ENCODE results near the gene ATL1.
"Not testable (repeated sequence)": the region's sequence is repeated elsewhere in the genome, so short reads cannot be mapped to it uniquely, and the experiment has no call there.

Gene ATL1

DNA sequence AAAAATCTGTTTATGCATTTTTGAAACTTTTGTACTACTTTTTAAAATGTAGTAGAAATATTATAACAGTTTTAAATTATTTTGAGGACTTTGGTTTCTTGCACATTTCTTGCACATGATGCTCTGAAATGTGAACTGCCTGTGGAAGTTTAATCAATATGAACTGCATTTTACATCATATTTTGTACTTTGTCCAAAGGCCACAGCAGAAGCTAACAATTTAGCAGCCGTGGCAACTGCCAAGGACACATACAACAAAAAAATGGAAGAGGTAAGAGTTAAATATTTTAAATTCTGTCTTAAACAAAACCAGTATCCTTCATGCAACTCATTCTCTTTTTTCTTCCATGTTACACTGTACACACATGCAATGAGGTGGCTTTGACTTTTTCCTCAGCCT is 63.0 kb downstream of the ATL1 start:
- no peak for DNase-seq
- in situ Hi-C loops (cut with HindIII; ENCODE audit: low pct_ligation_motif_present, low pct_unique_long_range_greater_than_20kb, low sequenced_read_pairs), result no loop called here

DNA sequence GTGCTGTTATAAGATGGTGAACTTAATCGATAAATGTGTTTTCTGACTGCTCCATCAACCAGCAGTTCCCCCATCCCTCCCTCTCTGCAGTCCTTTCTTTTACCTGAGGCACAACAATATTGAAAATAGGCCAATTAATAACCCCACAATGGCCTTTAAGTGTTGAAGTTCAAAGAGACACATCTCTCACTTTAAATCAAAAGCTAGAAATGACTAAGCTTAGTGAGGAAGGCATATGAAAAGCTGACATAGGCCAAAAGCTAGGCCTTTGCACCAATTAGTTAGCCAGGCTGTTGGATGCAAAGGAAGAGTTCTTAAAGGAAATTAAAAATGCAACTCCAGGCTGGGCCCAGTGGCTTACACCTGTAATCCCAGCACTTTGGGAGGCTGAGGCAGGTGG is 64.5 kb downstream of the ATL1 start:
- in situ Hi-C loops (cut with HindIII; ENCODE audit: low pct_ligation_motif_present, low pct_unique_long_range_greater_than_20kb, low sequenced_read_pairs), result no loop called here

GRCh38 chr14:50624947-50625346 is 65.0 kb downstream of the ATL1 start:
- DNase-seq; in situ Hi-C loops (cut with HindIII; ENCODE audit: low pct_ligation_motif_present, low pct_unique_long_range_greater_than_20kb, low sequenced_read_pairs): not testable (repeated sequence)

More for the DNA sequence above, 64.5 kb downstream of the ATL1 start:
- DNase-seq, result no peak

- in situ Hi-C loops (cut with HindIII; ENCODE audit: low pct_ligation_motif_present, low pct_unique_long_range_greater_than_20kb, low sequenced_read_pairs), result no loop called here
- DNase-seq, result no peak
Observed at GRCh38 chr14:50631408-50631821, 71.5 kb downstream of the ATL1 start.

DNA sequence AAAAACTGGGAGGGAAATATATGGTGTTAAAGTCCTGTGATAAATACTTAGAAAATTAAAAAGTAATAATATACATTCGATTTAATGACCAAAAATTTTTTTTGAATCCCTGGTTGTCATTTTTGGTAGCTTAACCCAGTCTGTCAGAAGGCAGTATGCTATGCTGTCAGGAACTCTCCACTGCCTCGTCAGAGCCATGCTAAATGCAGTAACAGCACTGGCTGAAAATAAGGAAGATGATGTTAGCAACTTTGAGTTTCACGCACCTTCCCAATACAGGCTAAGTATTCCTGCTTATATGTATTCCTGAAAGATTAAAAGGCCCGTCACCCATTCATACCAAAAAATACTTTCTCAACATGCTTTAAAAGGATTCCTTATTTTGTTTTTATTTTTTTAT is 74.0 kb downstream of the ATL1 start:
- in situ Hi-C loops (cut with HindIII; ENCODE audit: low pct_ligation_motif_present, low pct_unique_long_range_greater_than_20kb, low sequenced_read_pairs), result no loop called here
- no peak for DNase-seq

GRCh38 chr14:50635141-50635540 is 75.2 kb downstream of the ATL1 start:
- DNase-seq, result no peak
- in situ Hi-C loops (cut with HindIII; ENCODE audit: low pct_ligation_motif_present, low pct_unique_long_range_greater_than_20kb, low sequenced_read_pairs), result no loop called here

- in situ Hi-C loops (cut with HindIII; ENCODE audit: low pct_ligation_motif_present, low pct_unique_long_range_greater_than_20kb, low sequenced_read_pairs), result no loop called here
- DNase-seq, result no peak
Observed at GRCh38 chr14:50647282-50647681, 87.3 kb downstream of the ATL1 start.

DNA sequence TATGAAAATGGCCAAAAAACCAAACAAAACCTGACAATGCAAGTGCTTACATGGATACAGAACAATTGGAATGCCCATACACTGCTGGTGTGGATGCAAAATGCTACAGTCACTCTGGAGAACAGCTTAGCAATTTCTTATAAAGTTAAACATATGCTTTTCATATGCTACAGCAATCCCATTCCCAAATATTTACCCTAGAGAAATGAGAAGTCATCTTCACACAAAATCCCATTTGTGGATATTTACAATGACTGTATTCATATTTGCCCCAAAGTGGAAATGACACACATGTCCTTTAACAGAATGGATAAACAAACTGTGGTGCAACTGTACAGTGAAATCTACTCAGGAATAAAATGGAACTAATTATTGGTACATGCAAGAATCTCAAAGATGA is 87.8 kb downstream of the ATL1 start:
- no peak for DNase-seq
- in situ Hi-C loops (cut with HindIII; ENCODE audit: low pct_ligation_motif_present, low pct_unique_long_range_greater_than_20kb, low sequenced_read_pairs), result no loop called here

- in situ Hi-C loops (cut with HindIII; ENCODE audit: low pct_ligation_motif_present, low pct_unique_long_range_greater_than_20kb, low sequenced_read_pairs), result no loop called here
- no peak for DNase-seq
Observed at GRCh38 chr14:50649691-50650090, 89.7 kb downstream of the ATL1 start.

- no peak for DNase-seq
- in situ Hi-C loops (cut with HindIII; ENCODE audit: low pct_ligation_motif_present, low pct_unique_long_range_greater_than_20kb, low sequenced_read_pairs), result no loop called here
Observed at GRCh38 chr14:50656776-50657175, 96.8 kb downstream of the ATL1 start.

- DNase-seq, result no peak
- in situ Hi-C loops (cut with HindIII; ENCODE audit: low pct_ligation_motif_present, low pct_unique_long_range_greater_than_20kb, low sequenced_read_pairs), result no loop called here
Observed at GRCh38 chr14:50657753-50658152, 97.8 kb downstream of the ATL1 start.

DNA sequence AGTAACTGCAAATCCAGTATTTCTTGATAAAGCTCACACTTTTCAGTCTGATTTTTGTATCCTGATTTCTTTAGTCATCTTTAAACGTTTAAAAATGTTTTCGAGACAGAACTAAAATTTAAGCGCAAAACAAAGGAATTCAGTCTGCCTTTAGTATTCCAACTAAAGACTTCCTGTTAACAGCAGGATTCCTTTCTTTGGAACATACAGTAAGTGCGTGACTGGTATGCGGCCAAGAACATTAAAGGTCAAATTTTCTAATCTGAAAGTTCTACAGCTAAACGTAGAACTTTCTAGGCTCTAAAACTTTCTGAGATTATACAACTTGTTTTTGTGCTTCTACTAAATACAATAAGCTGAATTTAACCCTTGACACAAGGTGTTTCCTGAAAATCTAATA is 98.3 kb downstream of the ATL1 start:
- no peak for DNase-seq
- in situ Hi-C loops (cut with HindIII; ENCODE audit: low pct_ligation_motif_present, low pct_unique_long_range_greater_than_20kb, low sequenced_read_pairs), result no loop called here

DNA sequence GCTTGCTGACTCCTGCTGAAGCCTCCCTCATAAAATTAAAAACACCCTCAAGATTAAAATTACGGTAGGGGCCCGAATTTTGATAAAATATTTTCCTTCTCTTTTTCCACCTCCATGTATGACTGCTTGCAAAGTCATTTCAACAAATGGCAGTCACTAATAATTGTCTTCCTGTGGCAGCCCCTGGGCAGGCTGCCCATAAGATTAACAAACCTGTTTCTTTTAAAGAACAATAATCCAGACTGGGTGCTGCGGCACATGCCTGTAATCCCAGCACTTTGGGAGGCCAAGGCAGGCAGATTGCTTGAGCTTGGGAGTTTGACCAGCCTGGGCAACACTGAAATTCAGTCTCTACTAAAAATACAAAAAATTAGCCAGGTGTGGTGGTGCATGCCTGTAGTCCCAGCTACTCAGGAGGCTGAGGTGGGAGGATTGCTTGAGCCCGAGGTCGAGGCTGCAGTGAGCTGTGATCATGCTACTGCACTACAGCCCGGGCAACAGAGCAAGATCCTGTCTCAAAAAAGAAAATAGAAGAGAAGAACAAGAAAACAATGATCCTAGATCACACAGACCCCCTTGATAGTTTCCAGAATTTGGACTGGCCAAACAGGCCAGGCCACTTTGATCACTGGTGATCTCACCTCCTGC is 99.5 kb downstream of the ATL1 start:
- no peak for DNase-seq
- in situ Hi-C loops (cut with HindIII; ENCODE audit: low pct_ligation_motif_present, low pct_unique_long_range_greater_than_20kb, low sequenced_read_pairs), result no loop called here

DNA sequence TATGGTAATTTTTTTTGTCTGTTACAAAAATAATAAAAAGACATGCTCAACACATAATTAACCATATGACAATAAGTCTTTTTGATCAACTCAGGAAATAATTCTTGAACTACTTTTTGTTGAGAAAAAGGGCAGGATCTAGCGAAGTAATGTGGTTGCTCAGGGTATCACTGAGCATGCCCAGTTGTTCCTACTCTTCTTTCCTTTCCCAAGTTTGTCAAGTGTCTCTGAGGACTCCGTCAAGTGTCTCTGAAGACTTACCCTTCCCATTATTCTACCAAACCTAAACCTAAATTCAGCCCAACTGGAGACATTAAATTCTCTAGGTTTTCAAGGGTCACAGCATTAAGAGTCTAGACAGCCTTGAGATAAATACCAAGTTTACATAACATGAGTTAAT is 104.6 kb downstream of the ATL1 start:
- in situ Hi-C loops (cut with HindIII; ENCODE audit: low pct_ligation_motif_present, low pct_unique_long_range_greater_than_20kb, low sequenced_read_pairs), result not testable (repeated sequence)

GRCh38 chr14:50665300-50665699 is 105.4 kb downstream of the ATL1 start:
- DNase-seq; in situ Hi-C loops (cut with HindIII; ENCODE audit: low pct_ligation_motif_present, low pct_unique_long_range_greater_than_20kb, low sequenced_read_pairs): not testable (repeated sequence)

More for the DNA sequence above, 104.6 kb downstream of the ATL1 start:
- DNase-seq, result not testable (repeated sequence)

- in situ Hi-C loops (cut with HindIII; ENCODE audit: low pct_ligation_motif_present, low pct_unique_long_range_greater_than_20kb, low sequenced_read_pairs), result no loop called here
- DNase-seq, result no peak
Observed at GRCh38 chr14:50666772-50667683, 107.1 kb downstream of the ATL1 start.

- DNase-seq, result no peak
- in situ Hi-C loops (cut with HindIII; ENCODE audit: low pct_ligation_motif_present, low pct_unique_long_range_greater_than_20kb, low sequenced_read_pairs), result no loop called here
Observed at GRCh38 chr14:50667684-50667995, 107.7 kb downstream of the ATL1 start.

DNA sequence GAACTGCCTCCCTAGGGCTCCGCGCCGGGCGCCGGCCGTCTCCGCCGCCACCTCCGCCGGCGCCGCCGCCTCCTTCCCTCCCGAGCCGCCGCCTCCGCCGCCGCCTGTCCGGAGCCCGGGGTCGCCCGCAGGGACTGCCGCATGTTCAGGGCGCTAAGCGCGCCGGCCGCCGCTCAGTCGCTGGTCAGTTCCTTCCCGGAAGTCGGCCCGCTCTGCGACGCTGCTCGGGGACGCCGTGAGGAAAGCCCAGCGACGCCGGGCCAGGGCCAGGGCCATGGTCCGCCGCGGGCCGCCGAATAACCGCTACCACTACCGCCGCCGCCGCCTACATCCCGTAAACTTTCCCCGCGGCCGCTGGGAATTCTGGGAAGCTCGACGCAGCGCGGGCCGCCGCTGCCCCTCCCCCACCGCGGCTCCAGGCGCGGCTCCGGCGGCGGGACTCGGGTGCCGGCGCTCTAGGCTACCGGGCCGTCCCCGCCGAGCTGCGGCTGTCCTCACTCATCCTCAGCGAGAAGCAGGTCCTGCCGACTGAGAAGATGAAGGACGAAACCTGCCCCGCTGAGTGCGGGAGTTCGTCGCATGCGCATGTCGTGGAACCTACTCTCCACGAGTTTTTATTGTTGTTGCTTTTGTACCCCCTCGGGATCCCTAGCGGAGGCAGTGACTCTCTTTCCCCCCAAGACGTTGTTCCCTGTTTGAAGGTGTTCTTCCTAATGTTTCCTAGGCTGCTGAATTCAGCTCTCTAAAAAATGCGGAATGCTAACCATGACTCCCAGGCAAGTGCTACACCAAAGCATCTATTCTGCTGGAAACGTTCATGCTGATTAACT is 108.3 kb downstream of the ATL1 start, which contains the start of gene SAV1:
SAV1 (minus strand) TSS at position 311 of the 830 bp plus-strand sequence. CDS start 339 bp downstream, outside the sequence.
- in situ Hi-C loops (cut with HindIII; ENCODE audit: low pct_ligation_motif_present, low pct_unique_long_range_greater_than_20kb, low sequenced_read_pairs), result no loop called here
- DNase-seq, result no peak

GRCh38 chr14:50668826-50669143 is 108.8 kb downstream of the ATL1 start:
- in situ Hi-C loops (cut with HindIII; ENCODE audit: low pct_ligation_motif_present, low pct_unique_long_range_greater_than_20kb, low sequenced_read_pairs), result no loop called here
- DNase-seq, result no peak

Measured in ACHN (cell line).